ENCODE measurements around the gene C4BPA. TPM values are rescaled to one million over a fixed set of nuclear protein-coding genes. Genes with fewer than 3 reads are reported as not detected.

C4BPA gene
- total RNA-seq, 1 donor from 2014 or later, result not detected

DNA sequence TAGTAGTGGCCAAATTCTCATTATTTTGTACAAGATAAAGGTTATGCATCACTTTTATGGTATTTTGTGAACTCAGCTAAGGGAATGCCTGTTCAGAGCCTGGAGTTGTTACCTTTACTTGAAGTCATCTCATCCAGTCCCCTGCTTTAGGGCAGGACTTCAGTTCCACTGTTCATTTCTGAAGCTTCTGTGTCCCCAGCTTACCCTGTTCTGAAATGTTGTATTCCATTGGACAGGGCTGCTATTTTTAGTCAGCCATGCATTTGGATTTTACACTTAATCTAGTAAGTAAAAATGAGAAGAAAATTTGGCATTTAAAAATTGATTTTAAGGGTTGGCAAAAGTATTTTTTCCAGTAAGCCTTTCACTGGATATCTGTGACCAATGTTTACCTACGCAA is 27.0 kb upstream of the C4BPA start:
- DNase-seq (ENCODE audit: low read depth in 2 of 2), result no peak

DNA sequence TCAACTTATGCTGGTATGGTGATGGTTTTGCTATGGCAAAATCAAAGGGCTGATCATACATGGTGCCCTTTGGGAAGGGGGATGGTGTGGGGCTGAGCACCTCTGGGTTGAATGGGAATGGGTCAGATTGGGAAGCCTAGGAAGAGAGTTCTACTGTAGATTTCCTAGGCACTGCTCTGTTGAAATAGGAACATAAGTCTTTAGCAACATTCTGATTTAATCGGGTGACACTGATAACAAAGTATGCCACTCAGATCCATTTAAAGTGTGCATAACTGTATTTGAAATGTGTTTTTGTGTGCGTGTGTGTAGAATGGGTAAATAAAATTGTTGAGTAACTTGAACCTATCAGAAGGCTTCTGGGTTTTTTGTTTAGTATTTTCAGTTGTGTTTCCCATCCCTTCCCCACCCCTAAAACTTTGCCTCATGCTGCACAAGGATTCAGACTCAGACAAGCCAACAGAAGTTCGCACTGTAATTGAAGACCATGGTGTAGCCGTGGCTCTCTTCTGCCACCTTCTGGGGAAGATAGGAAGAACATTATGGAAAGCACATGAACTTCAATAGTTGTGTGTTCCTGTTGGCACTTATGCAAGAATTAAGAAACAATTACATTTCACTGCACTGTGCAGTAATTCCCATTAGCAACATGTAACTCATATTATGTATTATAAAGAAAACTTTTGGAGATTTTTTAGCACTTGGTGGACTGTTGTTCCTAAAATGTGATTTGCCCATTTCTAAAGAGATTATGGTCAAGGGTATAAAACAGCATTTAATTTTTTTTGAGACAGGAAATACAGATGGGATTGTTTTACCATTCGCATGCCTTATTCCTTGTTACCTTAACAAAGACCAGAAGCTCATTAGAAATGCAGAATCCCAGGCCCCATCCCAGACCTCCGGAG is 26.3 kb upstream of the C4BPA start:
- DNase-seq (ENCODE audit: low read depth in 2 of 2), result peak; percentile 50 to 71

DNA sequence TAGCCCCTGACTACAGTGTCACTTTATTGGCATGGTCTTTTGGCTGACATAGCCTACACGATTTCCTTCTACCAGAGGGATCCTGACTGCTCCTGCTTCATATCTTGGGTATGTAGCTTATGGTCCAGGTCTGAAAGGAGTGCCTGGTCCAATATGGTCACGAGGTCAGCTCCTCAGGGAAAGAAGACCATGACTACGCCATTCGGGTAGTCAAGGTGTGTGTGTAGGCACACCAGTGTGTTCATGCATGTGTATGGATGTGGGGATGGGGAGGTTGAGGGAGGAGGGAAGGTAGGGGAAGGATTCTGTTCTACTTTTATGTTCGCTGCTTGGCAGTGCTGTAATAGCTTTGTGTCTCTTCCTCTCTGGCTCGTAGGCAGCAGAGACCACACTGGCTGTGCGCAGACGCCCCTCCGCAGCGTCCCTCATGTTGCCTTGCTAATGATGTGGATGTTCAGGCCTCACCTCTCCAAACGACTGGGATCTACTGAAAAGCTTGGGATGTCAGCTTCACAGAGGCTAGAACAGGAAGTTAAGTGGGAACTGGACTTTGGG is 25.4 kb upstream of the C4BPA start:
- no peak for DNase-seq (ENCODE audit: low read depth in 2 of 2)

DNA sequence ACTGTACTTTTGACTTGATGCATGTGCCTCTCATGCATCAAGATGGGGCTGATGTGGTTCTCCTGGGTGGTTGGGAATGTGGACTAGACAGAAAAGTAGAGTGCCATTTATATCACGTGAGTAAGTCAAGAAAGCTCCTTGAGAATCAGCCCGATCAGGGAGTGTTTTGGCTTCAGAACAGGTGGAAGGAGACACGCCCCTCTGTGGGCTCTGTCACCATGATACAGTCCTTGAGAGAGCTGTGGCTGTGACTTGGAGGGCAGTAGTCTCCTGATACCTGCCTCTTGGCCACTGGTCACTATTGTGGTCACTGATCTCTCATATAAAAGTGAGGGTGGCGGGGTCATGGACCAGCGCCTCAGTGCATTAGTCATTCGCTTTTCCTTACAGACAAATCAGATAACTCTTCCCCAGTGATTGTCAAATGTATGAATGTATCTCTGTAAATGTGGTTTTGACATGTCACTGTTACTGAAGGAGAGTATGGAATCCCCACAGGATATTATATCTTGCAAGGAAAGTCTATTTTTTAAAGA is 24.3 kb upstream of the C4BPA start:
- DNase-seq (ENCODE audit: low read depth in 2 of 2), result no peak

DNA sequence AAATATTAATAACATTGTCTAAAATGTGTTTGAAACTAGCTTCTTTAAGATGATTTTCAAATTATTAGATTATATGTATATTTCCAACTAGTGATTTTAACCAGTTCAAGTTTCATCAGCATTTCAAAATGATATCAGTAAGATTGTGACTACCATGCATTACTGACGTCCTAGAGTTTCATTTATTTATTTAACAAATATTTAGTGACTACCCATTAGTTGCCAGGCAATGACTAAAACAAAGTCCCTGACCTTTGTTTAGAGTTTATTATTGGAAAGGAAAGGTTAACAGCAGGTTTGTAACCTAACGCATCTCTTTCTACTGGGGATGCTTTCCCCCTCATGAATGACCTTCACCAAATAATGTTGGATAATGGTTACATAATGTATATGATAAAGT is 22.9 kb upstream of the C4BPA start:
- no peak for DNase-seq (ENCODE audit: low read depth in 2 of 2)

DNA sequence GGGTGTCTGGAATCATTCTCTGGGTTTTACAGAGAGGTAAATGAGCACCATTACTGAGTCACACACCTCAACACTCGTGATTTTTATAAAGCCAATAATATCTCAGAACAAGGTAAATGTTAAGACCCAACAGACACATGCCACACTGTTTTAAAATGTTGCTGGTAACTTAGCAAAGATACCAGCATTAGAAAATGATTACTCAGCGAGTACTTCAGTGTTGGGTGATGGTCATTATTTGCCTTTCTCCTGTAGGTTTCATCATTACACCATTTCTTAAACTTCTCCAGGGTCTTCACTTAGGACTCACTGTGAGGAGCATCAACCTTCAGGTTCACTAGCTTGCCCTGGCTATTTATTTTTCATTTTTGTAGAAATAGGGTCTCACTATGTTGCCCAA is 22.2 kb upstream of the C4BPA start:
- DNase-seq (ENCODE audit: low read depth in 2 of 2), result no peak

DNA sequence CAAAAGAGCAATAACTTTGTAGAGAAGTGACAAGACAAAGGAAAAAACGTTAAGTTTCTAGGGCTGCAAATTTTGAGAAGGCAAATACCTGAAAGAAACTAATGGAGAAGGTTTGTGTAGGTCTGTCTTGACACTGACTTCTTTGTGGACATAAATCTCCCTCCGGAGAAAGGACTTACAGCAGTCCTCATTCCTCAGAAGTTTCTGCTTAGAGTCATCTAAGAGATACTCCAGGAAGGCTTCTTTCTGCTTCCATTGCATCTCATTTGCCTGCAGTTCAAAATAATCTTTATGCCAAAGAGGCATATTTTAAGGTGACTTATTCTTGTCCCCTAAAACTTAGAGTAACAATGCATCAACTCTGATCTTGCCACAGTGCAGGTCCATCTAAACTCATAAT is 19.8 kb upstream of the C4BPA start:
- no peak for DNase-seq (ENCODE audit: low read depth in 2 of 2)

DNA sequence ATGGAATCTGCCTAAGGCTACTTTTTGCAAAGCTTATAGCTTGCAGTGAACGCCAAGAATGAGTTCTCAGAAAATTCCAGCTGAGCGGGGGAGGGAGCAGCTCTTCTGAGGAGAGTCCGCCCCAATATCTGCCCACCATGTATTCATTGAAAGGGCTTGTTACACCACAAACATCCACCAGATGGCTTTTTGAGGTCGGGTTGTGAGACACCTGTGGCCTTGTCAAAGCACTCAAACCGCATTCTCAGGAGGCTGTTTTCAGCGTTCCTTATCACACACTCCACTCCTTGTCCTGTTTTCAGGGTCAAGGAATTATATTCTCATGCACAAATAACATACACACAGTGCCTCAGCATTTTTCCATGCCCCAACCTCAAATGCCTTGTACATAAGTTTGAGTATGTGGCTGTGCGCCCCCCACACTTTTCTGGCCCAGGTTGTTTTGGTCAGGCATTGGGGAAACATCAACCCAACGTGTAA is 19.3 kb upstream of the C4BPA start:
- peak; percentile 36 to 70 for DNase-seq (ENCODE audit: low read depth in 2 of 2)

DNA sequence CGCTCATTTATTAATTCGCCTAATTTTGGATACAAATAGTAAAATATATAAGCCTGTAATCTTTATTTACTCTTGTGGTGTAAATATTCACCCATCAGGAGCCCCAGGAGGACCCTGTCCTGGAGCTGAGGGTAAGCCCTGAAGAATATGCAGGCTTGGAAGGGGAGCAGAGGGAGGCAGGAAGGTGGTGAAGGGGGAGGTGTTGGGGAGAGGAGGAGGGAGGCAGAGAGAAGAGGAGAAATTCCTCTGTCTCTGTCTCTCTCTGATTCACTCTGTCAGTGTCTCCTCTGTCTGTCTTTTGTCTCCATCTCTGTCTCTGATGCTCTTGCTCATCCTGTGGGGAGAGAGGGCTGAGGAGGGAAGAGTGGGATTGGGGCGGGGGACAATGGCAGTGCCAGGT is 18.1 kb upstream of the C4BPA start:
- no peak for DNase-seq (ENCODE audit: low read depth in 2 of 2)

DNA sequence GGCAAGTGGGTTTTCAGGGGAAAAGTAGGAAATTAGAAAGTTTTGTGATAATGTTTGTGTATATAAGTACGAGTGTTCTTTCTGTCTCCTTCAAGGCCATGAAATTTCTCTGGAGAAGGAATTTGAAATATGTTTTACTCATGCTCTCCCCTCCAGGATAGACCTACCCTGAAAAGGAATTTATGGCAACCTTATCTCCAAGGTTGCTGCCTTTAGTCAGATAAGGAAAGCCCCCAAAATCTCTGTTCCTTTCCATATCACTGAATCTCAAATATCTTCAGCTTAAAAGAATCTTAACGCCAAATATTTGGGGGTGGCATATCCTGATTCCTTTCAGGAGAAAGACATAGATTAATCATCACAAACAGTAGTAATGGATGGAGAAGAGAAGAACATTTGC is 15.9 kb upstream of the C4BPA start:
- DNase-seq (ENCODE audit: low read depth in 2 of 2), result no peak

DNA sequence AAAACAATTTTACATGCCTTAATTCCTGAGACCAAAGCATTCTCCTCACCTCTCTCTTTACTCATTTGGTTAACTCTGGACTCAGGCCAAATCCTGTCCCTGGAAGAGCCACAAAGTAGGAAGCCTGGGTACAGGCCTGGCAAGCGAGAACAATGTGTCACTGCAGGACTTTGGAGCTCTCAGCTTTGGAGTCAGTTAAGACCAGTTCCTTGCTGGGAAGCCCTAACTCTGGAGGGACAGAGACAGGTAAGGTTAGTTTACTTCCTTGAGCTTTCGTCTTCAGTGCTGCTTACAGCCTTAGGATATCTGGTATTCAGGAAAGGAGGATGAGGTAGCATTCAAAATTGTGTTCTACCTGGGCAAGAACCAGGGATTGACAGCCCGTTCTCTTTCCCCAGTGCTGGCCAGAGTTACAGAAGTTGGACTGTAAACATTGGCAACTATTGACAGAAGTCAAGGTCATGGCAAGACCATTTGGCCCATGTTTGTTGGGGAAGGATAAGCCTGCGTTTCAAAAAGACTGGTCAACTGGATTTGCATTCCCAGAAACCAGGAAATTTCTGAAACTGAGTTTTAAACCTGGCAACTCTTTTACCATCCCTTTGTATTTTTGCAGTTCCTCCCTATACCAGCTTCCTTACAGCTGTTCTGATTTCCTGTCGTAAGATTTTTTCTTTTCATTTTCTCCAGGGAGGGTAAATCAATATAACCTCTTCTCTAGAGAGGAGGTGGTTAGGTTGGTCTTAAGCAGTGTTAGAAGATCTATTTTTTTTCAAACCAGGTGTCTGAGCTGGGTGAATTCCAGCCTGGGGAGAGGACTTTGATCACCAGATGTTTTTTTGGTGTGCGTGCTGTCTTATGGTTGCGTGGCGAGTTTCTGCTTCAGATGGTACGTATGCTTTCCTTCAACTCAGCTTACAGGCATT is 15.1 kb upstream of the C4BPA start, which contains the start of gene C4BPB:
C4BPB (plus strand) TSS at position 160 of the 926 bp plus-strand sequence; CDS start at position 832, 672 bp downstream.
- no peak for DNase-seq (ENCODE audit: low read depth in 2 of 2)

DNA sequence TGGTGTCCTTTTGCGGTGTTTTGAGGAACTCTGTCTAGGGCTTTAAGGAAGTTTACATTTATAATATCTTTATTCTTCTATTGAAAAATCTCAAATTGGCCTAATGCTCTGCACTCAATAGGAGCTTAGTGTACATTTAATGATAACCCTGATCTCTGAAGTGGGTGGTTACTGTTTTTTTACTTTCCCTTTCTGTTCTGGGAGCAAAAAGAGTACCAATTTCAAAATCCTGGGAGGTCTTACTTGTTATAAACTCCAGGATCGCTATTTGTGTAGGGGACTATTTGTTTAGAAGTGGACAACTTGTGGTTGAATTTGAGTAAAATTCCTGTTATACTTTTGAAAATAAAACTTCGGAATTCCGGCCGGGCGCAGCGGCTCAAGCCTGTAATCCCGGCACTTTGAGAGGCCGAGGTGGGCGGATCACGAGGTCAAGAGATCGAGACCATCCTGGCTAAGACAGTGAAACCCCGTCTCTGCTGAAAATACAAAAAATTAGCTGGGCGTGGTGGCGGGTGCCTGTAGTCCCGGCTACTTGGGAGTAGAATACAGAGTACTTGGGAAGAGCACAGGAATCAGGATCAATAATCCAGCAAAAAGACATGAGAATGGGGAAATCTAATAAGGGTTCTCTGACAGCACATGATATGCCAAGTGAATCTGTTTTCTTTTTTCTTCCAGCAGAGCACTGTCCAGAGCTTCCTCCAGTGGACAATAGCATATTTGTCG is 14.2 kb upstream of the C4BPA start:
- DNase-seq (ENCODE audit: low read depth in 2 of 2), result no peak

DNA sequence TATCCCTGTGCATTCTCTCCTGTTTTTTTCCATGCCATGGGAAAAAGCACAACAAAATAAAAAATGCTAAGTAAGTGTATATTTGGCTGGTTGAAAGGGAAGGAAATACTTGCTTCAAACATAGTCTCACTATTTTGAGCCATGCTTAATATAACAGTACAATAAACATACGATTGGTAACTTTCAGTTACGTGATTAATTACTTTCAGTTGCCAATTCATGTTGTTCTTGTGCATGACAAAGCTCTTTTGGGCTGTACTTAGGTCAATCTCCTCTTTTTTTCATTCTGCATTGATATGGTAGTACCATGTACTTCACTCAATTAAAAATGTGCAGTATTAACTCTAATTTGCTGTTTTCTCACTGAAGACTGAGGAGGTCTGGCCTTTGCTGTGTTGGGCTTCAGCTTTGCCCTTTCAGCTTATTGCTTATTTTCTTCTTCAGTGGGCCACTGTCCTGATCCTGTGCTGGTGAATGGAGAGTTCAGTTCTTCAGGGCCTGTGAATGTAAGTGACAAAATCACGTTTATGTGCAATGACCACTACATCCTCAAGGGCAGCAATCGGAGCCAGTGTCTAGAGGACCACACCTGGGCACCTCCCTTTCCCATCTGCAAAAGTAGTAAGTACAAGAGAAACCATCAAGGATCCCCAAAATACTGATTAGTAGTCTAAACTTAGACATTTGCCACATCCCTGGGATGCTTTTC is 12.7 kb upstream of the C4BPA start:
- DNase-seq (ENCODE audit: low read depth in 2 of 2), result no peak

DNA sequence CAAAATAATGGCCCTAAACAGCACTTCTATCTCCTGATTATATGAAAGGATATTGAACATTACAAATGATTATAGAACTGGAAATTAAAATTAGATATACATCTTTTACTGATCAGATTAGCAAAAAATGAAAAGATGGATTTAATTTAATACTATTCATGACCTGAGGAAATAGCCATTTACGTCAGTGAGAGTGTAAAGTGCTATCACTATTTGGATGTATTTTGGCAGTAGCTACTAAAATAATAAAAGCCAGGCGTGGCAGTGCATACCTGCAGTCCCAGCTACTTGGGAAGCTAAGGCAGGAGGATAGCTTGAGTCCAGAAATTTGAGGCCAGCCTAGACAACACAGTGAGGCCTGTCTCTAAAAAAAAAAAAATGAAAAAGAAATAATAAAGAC is 10.1 kb upstream of the C4BPA start:
- DNase-seq (ENCODE audit: low read depth in 2 of 2), result no peak

DNA sequence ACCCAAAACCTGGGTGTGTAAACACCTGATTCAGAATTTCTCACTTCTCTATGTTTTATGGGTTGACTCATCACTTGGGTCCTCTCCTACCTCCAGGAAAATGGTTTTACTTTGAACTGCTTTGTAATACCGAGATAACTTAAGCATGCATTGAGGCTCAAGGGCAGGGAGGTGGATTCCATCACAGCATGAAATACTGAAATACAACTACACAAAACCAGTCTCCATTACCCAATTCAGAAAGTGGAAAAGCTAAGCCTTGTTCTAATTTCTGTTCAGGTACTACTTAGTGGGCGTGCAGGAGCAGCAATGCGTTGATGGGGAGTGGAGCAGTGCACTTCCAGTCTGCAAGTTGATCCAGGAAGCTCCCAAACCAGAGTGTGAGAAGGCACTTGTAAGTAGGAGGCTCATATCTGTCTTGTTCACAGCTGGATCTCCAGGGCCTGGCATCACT is 6.1 kb upstream of the C4BPA start:
- no peak for DNase-seq (ENCODE audit: low read depth in 2 of 2)

DNA sequence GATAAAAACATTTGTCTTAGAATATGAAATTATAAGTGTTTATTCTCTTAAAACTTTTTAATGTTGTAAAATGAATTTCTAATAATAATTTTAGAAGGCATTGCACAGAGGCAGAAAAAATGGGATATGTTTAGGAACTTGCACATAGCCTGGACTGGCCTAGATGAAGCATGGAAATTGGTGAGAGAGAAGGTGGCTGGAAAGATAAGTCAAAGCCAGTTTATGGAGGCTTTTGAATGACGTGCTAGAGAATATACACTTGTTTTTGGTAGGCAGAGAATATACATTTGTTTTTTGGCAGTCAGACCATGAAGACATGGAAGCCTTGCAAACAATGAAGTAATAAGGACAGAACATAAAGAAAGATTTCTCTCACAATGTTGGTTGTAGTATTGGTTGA is 2.3 kb upstream of the C4BPA start:
- DNase-seq (ENCODE audit: low read depth in 2 of 2), result no peak

DNA sequence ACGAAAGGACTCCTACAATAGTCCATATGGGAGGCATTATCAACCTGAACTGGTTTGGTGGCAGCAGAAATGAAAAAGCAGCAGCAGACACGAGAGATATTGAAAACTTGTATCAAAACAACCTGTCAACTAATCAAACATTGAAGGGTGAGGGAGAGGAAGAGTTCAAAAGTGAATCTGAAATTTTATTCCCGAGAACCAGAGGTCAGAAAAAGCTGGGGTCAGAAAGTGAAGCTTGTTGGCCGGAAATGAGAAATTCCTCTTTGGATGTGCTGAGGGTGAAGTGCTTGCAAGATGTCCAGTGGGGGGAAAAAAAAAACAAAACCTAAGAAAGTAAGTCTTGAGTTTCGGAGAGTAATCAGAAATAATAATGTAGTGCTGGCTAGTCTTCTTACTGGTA is 1.9 kb upstream of the C4BPA start:
- no peak for DNase-seq (ENCODE audit: low read depth in 2 of 2)

DNA sequence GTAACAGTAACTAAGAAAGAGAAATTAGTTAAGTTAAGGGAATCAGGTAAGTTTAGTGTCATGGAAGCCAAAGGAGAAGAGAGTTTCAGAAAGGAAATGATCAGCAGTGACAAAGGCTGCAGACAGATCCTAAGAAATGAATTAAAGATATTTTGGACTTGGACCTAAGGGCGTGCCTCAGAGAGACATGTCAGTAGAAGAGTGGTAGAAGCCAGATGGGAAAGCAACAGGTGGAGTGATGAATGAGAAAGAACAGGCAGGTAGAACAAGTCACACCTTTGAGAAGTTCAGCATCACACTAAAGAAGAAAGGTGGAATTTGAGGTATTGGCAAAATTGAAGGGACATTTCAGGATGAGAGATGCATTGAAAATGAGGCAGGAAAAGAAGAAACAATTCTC is 1.4 kb upstream of the C4BPA start:
- no peak for DNase-seq (ENCODE audit: low read depth in 2 of 2)

DNA sequence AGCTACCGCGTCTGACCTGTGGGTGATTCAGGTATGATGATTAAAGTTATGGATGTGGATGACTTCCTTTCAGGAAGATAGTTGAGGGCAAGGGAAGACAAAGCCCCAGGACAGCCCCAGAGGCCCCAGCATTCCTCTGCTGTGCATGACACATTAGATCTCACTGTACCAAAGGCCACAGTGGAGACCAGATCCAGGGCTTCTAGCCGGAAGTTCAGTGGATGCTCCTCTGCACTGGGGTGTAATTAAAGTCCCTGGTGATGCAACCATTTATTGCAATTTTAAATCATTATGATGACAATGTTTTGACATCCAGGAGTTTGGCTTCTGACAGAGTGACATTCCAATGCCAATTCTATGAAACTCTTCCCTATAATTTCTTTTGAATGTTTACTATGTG is 5.0 kb downstream of the C4BPA start:
- no peak for DNase-seq (ENCODE audit: low read depth in 2 of 2)

DNA sequence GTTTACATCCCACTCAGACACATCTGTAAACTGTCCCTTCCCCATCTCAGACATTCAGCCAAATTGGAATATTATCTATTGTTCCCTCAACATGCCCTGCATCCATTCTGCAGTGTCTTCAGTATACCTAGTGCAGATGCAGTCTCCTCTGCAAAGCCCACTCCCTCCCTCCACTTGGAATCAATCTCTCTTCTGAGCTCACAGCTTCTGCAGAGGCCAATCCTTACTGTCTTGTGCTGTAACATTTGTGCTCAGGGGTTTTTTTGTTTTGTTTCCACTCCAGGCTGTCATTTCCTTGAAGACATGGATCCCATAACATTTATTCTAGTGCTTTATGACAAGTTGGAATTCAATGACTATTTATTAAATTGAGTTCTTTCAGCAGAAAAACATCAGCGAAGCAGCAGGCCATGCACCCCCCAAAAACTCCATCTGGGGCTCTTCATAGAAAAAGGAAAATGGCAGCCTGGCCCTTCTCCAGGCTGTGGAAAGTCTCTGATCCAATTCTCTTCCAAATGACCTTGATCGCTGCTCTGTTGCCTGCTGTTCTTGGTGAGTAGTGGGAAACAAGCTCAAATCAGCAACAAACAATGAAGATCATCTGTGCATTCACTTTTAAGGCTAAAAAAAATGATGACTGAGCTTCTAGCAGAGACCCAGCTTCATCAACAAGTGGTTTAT is 8.7 kb downstream of the C4BPA start:
- DNase-seq (ENCODE audit: low read depth in 2 of 2), result no peak

Measured in dermis microvascular lymphatic vessel endothelial cell (primary cell).